Activated naive CD4-positive, alpha-beta T cell treated with Interleukin-2 at 50 U/mL for 16 hours (primary cell): ENCODE measurements around the gene MPZL3.

Source experiments
- DNase-seq: peaks from one replicate; pipeline ENCODE4 v3.0.0-alpha.2; 2020

Gene MPZL3

DNA sequence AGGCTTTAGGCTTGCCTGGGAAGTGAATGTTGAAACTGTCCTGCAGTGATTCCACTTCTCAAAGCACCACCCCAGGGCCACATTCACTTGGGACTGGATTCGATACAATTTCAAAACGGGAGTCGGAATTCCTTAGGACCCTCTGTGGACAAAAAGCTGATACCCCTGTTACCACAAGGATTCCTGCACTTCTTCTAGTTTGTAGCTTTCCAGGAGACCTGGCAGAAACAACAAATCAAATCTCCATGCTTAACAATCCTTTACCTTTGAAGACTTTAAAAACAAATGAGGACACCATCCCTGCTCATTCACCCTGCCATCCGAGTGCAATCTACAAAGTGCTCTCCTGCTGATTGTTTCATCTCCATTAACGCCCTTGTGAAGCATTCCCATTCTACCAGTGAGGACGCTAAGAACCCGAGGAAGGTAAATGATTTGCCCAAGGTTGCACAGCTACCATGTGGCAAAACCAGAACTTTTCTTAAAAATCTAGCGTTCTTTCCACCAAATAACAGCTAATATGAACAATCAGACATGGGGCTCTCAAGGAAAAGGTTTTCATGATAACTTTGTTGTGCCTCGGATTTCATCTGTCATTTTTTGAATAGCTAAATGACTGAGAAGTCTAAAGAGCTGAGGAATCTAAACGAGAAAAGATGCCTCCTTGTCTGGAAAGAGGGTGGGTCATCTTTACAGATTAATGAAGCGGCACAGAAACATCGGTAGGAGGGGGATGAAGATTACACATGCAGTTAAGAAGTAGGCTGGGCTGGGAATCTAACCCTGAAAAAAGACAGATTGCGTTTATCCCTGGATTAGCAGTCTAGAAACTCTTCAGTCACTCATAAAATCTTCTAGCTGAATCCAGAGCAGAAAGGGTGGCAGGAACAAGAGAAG is 12.7 kb upstream of the MPZL3 start:
- DNase-seq: no peak

DNA sequence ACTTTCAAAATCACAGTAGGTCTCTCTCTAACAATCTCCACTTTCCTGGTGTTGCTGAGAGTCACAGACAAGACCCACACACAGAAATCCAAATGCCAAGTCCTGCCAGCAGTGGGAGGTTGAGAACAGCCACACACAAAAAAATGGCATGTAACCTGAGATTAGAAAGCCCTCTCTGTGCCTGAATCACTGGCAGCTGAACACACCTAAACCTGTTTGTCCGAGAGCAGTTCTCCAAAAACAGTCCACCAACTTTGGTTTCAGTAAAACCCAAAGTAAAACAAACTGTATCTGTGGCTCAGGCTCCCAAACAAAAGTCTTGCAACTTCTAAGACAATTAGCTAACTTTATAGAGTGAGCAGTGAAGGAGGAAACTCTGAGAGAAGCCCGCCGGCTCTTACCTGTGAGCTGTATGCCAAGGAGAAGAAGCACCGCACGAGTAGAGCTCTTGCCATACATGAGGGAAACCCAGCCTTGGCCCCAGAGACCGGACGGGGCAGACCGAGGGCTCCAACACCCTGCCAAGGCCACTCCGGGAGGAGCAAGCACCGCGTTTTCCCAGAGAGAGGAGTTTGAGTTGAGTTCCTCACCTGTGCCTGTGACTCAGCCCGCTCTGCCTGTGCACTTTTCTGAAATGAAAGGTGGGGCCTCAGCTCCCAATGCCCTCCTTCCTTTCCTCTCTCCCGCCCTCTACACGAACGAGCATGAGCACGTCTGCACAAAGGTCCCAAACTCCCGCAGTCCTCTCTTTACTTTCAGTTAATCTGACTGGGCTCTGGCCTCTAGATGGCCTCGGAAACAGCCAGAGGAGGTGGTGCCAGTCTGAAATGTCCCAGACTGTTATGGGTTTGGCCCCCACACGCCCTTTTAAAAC is 11.8 kb upstream of the MPZL3 start, which contains the start of gene MPZL2:
Gene MPZL2, minus strand, starts transcription at position 603 of the 874 bp plus-strand sequence. Its CDS starts 144 bp downstream, at position 459.
- DNase-seq: peak; percentile 23

DNA sequence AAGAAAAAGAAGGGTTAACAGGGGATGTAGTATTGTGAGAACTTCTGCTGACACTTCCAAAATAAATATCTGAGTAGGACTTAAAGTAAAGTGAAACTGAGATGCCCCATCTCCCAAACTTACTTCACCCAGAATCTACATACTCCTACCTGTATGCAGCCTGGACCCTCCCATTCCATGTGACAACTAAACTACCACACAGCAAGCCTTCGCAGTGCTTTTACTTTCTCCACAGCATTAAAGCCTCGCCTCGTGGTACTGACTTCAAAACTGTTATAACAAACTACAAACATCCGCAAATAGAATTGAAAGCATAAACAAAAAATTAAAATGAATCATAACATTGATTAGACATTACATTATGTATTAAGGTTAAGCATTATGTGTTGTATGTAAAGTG is 10.9 kb upstream of the MPZL3 start:
- DNase-seq: no peak

DNA sequence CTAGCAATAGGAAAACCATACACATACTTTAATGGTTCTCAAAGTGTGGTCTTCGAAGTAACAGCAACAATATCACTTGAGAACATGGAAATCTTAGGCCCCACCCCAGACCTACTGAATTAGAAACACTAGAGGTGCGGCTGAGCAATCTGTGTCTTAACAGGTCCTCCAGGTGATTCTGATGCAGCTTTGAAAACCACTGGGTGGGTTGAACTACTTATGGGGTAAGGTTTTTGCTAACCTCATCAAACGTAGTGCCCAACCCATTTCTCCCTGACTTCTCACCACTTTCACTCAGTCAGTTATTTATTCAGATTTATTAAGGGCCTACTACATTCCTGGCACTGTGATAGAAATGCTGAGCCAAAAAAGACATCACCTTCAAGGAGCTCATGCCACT is 8.2 kb upstream of the MPZL3 start:
- no peak for DNase-seq

DNA sequence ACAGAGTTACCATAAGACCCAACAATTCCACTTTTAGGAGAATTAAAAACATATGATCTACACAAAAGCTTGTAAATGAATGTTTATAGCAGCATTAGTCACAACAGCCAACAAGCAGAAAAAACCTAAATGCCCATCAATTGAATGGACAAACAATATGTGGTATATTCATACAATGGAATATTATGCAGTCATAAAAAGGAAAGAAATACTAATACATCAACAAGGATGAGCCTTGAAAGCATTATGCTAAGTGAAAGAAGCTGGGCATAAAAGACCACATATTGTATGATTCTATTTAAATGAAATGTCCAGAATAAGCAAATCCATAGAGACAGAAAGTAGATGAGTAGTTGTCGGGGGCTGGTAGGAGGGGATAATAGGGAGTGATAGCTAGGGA is 7.0 kb upstream of the MPZL3 start:
- DNase-seq: no peak

DNA sequence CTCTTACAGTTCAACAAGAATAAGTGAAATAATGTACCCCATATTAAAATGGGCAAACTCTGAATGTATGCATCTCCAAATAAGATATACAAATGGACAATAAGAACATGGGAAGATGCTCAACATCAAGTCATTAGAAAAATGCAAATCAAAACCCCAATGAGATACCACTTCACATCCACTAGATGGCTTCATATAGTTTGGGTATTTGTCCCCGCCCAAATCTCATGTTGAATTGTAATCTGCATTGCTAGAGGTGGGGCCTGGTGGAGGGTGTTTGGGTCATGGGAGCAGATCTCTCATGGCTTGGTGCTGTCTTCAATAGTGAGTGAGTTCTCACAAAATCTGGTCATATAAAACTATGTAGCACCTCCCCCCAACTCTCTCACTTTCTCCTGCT is 6.2 kb upstream of the MPZL3 start:
- DNase-seq: no peak

DNA sequence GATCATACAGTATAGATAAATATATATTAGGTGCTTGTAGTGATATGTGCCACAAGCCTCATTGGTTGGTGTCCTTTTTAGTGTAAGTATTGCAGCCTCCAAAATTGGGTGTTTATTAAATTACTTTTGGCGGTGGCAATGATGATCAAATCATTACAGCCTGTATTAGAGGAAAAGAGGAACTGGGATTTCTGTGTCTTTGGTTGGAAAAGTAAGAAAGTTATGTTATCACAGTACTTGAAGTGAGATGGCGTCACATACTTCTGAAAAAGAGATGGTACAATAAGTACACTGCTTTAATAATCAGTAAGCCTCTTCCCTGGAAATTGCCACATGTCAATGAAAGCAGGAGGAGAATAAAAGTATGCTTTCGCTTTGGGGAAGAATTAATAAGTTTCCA is 523 bp upstream of the MPZL3 start:
- no peak for DNase-seq

DNA sequence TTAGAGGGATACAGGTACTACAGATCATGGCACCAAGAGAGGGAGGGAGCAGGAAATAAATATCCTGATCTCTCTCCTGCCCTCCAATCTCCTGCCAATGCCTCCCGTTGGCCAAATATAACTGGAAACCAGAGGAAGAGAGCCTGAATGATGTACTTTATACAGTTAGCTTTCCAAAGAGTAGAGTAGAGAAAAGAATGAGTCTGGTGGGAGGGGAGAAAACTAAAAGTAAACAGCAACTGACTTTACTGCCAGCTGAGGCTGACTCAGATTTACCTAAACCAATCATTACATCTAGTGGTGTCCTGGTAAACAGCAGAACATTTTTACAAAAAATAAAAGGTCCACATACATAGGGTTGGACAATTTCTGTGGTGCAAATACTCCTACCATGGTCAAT is 5.1 kb downstream of the MPZL3 start:
- DNase-seq: no peak

DNA sequence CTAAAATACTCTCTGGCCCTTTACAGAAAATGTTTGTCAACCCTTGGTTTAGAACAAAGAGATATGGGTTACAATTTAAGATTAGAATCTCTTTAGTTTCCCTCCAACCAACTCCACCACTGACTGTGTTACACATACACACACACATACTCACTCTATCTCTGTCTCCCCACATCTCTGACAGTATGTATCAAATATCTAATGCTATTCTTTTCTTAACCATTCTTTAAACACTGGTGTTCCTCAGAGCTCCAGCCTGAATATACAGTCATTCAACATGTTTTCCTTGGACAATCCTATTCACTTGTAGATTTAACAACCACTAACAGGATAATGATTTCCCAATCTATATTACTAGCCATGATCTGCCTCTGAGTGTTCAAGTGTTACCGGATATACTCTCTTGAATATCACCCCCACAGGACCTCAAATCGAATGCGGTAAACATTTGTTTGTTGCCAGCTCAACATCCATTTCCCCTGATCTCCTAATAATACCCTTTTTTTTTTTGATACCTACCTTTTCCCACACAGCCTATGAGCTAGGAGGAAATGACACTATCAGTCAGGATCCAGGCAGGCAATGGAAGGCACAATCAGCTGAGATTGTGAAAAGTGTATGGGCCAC is 6.1 kb downstream of the MPZL3 start:
- DNase-seq: no peak

DNA sequence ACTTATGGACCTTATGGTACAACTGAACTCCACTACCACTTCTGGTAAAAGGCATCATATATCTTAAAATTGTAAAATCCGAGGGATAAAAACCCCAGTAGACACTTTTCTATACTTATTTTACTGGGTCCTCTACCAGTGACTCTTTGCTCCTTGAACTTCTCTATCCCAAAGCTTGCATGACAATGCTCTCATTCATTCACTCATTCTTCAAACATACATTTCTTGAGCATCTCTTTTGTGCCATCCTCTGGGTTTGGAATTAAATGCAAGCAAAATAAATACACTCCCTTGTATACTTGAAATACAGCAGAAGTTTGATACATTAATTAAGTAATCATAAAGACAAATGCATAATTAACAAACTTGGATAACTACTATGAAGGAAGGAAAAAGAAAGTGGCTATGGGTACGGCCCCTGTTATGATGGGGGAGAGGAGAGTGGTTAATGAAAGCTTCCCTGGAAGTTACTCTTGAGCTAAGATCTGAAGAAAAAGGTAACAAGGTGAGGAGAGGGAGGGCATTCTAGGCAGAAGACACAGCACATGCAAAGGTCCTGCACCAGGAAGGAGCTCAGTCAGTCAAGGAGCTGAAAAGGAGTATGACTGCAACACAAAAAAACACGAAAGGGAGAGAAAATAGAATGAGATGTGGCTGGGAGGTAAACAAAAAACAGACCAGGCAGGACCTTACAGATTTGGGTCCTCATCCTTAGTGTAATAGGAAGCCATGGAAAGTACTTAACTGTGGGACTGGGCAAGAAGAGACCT is 8.0 kb downstream of the MPZL3 start:
- no peak for DNase-seq

DNA sequence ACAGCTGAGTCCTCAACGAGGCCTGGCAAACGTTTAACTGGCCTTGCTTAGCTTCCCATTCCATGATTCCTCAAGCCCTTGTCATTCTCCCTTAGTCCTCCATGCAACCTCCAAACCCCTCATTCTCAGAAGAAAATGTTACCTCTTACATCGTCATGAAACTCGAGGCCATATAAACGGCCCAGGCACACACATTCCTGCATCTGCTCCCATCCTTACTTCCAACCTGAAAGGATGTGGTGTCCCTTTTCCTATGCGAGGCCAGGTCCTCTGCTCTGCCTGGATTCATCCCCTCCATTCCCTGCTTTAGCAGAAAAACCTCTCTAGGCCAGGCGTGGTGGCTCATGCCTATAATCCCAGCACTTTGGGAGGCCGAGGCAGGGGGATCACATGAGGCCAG is 9.0 kb downstream of the MPZL3 start:
- DNase-seq: no peak

DNA sequence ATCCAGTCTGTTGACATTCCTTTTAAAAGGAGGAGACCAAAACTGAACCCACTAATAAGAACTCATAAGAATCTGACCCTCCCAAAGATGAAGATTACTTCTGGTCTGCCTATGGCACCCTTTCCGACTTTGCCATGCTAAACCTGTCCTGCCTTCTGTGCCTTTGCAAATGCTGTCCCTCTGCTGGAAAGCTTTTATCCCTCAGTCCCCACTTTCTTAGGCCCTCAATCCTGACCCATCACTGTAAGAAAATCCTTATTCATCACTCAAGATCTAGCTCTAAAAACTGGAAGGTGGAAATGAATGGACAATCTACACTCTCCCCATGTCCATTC is 10.4 kb downstream of the MPZL3 start:
- no peak for DNase-seq

DNA sequence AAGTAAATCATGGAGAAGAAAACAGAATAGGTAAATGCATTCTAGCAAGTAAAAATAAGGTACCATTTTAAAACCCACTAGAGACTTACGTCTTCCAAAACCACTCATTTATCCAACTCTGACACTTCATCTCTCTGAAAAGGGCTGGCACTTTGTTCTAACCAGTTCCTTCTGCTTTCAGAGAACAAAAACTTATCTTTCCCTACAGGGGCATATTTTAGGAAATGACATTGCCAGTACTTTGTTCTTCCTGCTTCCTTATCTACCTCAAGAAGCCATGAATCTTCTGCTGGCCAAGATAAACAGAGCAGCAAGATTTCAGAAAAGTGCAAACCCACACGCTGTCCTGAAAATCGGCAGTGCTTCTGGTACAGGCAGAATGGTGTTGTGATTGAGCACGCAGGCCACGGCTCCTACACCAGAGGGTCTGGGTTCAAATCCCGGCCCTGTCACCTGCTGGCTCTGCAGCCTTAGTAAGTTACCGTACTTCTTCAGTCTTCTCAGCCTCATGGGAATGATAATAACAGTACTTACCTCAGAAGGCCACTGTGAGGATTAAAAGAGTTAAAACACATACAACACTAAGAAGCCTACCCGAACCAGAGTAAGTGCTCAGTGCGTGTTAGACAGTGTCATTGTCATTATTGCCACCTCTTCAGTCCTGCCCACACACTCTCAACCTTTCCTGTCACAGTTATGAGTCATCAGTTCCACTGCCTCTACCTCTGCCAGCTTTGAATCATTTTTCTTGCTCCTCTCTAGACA is 11.0 kb downstream of the MPZL3 start:
- peak; percentile 69 for DNase-seq

DNA sequence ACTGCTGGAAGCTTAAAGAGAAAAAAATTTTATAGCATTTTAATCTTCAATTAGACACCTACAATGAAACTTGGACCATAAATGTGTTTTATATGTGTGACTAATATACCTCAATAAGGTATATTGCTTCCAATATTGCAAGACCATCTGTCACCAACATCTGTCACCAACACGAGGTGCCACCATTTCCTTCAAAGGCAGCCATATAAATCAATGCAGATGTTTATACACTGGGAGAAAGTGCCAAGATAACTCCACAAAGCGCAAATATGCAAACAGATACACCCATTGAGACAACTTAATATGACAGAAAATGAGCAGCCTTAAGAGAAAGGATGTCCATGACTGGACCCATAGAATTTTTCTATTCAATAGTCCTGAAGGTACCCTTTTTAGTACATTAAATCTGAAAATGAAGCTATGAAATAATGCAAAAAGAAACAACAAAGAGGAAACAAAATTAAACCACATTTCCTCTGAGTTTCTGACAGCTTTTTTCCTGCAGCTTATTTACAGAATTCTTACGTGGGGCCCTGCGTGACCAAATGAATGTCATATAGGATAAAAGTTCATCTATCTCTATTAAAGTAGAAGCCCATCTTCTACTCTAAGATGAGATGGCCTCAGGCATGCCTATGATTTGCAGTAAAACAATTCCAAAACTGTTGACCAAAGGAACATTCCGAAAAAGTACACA is 12.5 kb downstream of the MPZL3 start:
- no peak for DNase-seq

DNA sequence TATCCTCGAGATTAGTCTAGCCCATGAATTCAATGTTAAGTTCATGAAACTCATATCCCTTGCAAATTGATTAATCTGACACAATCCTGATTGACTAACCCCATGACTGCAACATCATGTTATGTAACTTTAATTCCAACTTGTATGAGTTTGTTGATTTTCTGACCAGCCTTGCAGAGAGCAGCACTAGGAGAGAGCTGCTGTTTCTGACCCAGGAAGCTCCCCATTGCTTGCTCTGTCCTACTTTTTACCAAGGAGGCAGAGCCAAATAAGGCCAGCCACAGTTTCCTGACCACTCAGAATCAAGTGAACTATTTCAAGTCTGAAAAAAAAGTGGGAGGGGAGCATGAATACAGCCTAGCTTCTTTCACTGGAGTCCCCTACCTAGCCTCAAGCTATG is 13.2 kb downstream of the MPZL3 start:
- no peak for DNase-seq

DNA sequence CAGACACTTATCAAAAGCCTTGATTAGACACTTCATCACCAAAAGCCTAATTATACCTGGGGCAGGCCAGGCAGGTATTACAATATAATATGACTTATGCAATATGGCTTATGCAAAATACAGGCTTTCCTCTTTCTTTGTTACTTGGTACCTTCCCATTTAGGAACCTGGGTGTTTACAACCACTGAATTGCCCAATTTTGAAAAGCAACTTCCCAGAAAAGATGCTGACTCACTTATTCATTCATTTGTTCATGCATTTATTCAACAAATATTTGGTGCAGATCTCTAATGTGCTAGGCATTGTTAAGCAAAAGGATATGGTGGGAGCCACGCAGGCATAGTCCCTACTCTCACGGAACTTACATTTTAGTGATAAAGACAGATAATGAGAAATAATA is 13.7 kb downstream of the MPZL3 start:
- no peak for DNase-seq

DNA sequence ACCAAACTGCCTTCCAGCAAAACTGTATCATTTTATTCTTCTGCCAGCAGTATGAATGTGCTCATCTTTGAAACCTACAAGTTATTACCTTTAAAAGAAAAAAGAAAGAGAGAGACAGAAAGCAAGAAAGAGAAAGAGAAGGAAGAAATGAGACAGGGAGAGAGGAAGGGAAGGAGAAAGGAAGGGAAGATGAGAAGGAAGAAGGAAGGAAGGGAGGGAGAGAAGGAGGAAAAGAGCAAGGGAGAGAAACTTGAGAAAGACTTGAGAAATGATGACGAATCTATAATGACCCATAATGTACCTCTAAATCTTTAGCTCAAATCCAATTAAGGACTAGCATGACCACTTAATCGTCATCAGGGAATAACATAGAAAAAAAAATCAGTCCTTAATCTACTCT is 16.0 kb downstream of the MPZL3 start:
- no peak for DNase-seq

DNA sequence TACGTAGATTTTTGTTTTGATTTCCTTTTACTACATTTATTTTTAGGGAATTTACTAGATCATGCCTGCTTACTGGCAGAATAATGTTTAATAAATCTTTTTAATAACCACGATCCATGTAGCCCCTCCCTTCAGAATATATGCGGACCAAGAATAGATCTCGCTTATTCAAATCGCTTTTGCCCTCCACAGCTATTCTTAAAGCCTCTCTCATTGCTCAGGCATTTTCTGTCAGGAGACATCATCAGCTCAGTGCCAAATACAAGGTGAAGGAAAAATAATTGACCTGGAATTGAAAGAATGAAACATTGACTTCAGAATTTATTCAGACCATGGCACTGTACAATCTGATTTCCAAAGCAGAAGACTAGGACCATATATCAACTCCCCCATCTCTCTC is 17.3 kb downstream of the MPZL3 start:
- DNase-seq: no peak

DNA sequence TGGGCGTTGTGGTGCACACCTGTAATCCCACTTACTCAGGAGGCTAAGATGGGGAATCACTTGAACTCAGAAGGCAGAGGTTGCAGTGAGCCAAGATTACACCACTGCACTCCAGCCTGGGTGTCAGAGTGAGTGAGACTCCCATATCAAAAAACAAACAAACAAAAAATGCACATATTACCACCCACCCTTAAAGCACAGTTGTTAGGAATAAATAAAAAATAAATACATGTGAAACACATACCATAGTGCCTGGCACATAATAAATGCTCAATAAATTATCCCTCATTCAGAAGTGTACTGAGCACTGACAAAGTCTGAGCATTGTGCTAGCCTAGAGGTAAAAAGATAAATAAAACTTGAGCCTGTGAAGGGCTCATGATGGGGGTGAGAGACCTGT is 18.3 kb downstream of the MPZL3 start:
- DNase-seq: no peak

DNA sequence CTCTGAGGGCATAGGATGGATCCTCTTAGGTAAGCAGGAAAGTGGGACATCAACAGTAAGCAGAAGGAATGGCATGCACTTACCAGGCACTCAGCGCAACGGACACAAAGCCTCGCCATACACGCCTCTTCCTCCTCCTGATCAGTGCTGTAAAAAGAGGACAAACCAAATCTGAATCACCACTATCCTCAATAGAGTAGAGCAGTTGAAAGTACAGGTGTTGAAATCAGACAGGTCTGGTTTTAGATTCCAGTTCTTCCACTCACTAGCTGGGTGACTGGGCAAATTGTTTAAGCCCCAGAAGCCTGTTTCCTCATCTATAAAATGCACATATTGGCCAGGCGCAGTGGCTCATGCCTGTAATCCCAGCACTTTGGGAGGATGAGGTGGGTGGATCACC is 18.8 kb downstream of the MPZL3 start:
- DNase-seq: no peak

DNA sequence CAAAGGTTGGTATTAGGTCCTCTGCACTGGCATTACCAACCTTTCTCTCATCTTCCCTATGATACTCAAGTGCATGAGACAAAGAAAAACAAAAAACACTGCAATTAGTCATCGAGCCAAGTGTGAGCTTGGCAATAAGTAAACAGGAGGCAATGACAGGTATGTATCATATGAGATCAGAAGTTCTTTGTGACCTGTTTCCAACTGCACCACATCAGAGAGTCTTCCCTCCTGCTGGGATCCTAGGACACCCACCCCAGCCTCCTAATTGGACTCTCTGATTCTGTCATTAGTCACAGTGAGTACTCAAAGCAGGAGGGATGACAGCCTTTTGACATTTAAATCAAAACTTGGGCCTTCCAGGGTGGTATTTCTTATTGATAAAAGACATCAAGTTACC is 19.5 kb downstream of the MPZL3 start:
- DNase-seq: peak; percentile 71
